Neural cell (in vitro differentiated cells): ENCODE data around the gene NEDD4L.

Experiments used
- EP300 ChIP-seq: fragments of 450-650 bp; conservative IDR thresholded peaks from 2 replicates; pipeline ENCODE4 v1.6.1; 2014; ENCODE audit warnings: antibody characterized with exemption, mild to moderate bottlenecking, moderate library complexity; ENCODE audit not compliant: poor library complexity, severe bottlenecking
- EZH2 ChIP-seq: fragments of 200-600, 300-800 bp; shearing (Covaris generic), sonication (generic); IDR thresholded peaks from 2 replicates; pipeline ENCODE4 v1.6.1; 2014; ENCODE audit warnings: antibody characterized with exemption, low read length, borderline replicate concordance, mild to moderate bottlenecking; ENCODE audit not compliant: insufficient read depth, poor library complexity, severe bottlenecking
- MXI1 ChIP-seq: fragments of 450-650 bp; conservative IDR thresholded peaks from 2 replicates; pipeline ENCODE4 v1.6.1; 2014; ENCODE audit warnings: antibody characterized with exemption, mild to moderate bottlenecking; ENCODE audit not compliant: poor library complexity, severe bottlenecking
- POLR2AphosphoS5 ChIP-seq: IDR thresholded peaks from 2 replicates; pipeline ENCODE4 v1.6.1; 2012
- RAD21 ChIP-seq: fragments of 450-650 bp; conservative IDR thresholded peaks from 2 replicates; pipeline ENCODE4 v1.6.1; 2014; ENCODE audit warnings: antibody characterized with exemption, mild to moderate bottlenecking, moderate library complexity
- SMC3 ChIP-seq: fragments of 450-650 bp; conservative IDR thresholded peaks from 2 replicates; pipeline ENCODE4 v1.6.1; 2014; ENCODE audit warnings: antibody characterized with exemption, mild to moderate bottlenecking, moderate library complexity; ENCODE audit not compliant: poor library complexity
- TF ChIP-seq, protein P1 (sequence below): IDR thresholded peaks from 2 replicates; pipeline ENCODE4 v1.6.1; 2012; ENCODE audit warnings: borderline replicate concordance
- TF ChIP-seq, protein P2 (sequence below): fragments of 450-650 bp; IDR thresholded peaks from 2 replicates; pipeline ENCODE4 v1.5.1; 2014; ENCODE audit warnings: antibody characterized with exemption, mild to moderate bottlenecking, moderate library complexity; ENCODE audit not compliant: poor library complexity, severe bottlenecking

DNA sequence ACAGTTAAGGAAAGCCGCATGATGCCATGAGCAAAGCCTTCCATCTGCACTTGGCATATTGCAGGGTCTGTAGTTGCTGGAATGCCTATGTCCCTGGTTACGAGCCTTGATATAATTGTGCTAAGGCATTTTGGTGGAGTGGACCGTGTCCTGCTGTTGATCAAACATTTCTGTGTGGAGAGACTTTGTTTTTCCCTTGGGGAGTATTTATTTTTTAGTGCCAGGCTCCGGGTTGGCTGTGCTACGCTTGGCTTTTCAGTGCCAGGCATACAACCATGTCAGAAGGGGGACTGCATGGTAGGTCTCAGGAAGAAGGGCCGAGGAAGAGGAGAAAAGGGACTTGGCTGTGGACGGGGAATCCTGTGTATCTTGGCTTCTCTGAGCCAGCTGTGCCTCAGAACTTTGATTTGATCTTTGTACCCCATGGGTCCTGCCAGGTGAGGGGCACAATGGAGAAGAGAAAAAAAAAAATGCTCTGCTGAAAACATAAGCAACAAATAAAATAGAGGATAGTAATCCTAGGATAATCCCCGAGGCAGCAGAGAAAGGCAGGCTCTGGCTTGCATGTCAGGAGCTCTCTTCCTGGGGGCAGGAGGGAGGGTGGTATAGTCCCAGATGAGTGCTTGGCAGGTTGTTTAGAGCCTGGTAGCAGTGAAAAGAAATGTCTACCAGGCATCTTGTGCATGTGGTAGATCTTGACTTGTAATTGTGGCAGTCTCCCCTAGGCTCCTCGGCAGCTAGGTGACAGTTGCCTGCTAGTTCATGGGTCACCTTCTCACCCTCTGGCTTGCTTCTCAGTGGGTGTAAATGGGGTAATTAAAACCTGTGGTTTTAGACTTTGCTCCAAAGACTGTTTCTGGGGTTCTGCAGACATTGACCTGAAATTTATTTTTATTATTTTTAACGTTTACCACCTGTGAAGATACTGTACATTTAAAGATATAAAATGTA lies 233.0 kb downstream of the NEDD4L start:
- TF ChIP-seq MXI1, result no peak
- TF ChIP-seq EZH2, result no peak
- no peak for TF ChIP-seq POLR2AphosphoS5
- TF ChIP-seq, protein P1, sequence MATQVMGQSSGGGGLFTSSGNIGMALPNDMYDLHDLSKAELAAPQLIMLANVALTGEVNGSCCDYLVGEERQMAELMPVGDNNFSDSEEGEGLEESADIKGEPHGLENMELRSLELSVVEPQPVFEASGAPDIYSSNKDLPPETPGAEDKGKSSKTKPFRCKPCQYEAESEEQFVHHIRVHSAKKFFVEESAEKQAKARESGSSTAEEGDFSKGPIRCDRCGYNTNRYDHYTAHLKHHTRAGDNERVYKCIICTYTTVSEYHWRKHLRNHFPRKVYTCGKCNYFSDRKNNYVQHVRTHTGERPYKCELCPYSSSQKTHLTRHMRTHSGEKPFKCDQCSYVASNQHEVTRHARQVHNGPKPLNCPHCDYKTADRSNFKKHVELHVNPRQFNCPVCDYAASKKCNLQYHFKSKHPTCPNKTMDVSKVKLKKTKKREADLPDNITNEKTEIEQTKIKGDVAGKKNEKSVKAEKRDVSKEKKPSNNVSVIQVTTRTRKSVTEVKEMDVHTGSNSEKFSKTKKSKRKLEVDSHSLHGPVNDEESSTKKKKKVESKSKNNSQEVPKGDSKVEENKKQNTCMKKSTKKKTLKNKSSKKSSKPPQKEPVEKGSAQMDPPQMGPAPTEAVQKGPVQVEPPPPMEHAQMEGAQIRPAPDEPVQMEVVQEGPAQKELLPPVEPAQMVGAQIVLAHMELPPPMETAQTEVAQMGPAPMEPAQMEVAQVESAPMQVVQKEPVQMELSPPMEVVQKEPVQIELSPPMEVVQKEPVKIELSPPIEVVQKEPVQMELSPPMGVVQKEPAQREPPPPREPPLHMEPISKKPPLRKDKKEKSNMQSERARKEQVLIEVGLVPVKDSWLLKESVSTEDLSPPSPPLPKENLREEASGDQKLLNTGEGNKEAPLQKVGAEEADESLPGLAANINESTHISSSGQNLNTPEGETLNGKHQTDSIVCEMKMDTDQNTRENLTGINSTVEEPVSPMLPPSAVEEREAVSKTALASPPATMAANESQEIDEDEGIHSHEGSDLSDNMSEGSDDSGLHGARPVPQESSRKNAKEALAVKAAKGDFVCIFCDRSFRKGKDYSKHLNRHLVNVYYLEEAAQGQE, result no peak
- TF ChIP-seq, protein P2, sequence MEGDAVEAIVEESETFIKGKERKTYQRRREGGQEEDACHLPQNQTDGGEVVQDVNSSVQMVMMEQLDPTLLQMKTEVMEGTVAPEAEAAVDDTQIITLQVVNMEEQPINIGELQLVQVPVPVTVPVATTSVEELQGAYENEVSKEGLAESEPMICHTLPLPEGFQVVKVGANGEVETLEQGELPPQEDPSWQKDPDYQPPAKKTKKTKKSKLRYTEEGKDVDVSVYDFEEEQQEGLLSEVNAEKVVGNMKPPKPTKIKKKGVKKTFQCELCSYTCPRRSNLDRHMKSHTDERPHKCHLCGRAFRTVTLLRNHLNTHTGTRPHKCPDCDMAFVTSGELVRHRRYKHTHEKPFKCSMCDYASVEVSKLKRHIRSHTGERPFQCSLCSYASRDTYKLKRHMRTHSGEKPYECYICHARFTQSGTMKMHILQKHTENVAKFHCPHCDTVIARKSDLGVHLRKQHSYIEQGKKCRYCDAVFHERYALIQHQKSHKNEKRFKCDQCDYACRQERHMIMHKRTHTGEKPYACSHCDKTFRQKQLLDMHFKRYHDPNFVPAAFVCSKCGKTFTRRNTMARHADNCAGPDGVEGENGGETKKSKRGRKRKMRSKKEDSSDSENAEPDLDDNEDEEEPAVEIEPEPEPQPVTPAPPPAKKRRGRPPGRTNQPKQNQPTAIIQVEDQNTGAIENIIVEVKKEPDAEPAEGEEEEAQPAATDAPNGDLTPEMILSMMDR, result no peak
- no peak for TF ChIP-seq EP300
- TF ChIP-seq SMC3, result no peak
- no peak for TF ChIP-seq RAD21
